22Rv1 (cell line): ENCODE results near the gene ACSM2B.
A peak's percentile ranks its signal among the peaks of the same experiment; 100 is the strongest.
"Not testable (repeated sequence)": the region's sequence is repeated elsewhere in the genome, so short reads cannot be mapped to it uniquely, and the experiment has no call there.

ENCODE experiments used
- H3K27ac ChIP-seq: fragments of 450-650 bp; 2 replicates; pipeline ENCODE4 v1.5.1; 2017
- ZFX ChIP-seq: fragments of 450-650 bp; IDR thresholded peaks from 2 replicates; pipeline ENCODE4 v1.6.1; 2017; ENCODE audit warnings: antibody characterized with exemption, borderline replicate concordance
- TF ChIP-seq, protein P1 (sequence below): fragments of 450-650 bp; IDR thresholded peaks from 2 replicates; pipeline ENCODE4 v1.5.1; 2017; ENCODE audit warnings: mild to moderate bottlenecking

The ACSM2B gene

GRCh38 chr16:20610892-20611349 is 34.8 kb upstream of the ACSM2B start:
- H3K27ac ChIP-seq = no peak overlapping the region
- TF ChIP-seq, protein P1, sequence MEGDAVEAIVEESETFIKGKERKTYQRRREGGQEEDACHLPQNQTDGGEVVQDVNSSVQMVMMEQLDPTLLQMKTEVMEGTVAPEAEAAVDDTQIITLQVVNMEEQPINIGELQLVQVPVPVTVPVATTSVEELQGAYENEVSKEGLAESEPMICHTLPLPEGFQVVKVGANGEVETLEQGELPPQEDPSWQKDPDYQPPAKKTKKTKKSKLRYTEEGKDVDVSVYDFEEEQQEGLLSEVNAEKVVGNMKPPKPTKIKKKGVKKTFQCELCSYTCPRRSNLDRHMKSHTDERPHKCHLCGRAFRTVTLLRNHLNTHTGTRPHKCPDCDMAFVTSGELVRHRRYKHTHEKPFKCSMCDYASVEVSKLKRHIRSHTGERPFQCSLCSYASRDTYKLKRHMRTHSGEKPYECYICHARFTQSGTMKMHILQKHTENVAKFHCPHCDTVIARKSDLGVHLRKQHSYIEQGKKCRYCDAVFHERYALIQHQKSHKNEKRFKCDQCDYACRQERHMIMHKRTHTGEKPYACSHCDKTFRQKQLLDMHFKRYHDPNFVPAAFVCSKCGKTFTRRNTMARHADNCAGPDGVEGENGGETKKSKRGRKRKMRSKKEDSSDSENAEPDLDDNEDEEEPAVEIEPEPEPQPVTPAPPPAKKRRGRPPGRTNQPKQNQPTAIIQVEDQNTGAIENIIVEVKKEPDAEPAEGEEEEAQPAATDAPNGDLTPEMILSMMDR = no peak
- TF ChIP-seq ZFX = no peak

- H3K27ac ChIP-seq = no peak overlapping the region
- TF ChIP-seq ZFX = no peak
- TF ChIP-seq, protein P1 = no peak
Measured at GRCh38 chr16:20610211-20610891, 34.2 kb upstream of the ACSM2B start.

- TF ChIP-seq, protein P1 = peak; percentile 37
- H3K27ac ChIP-seq = not testable (repeated sequence)
Measured at GRCh38 chr16:20602205-20602604, 26.0 kb upstream of the ACSM2B start.

DNA sequence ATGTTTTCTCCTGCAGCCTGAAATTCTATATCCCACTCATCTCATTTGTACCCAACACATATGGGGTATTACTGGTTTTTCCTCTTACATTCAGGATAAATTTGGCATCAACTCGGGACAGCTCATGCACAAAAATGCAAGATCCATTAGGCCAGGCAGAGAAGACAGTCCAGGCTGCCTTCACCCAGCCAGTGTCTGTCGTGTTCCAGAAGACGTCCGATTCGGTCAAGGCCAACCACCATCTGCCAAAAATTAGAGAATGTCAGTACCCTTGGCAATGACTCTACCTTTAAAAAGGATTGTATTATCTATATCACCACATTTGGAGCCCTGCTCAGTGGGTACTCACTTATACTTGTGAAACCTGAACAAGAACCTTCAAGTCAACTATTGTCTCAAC is 23.3 kb upstream of the ACSM2B start:
- not testable (repeated sequence) for H3K27ac ChIP-seq

DNA sequence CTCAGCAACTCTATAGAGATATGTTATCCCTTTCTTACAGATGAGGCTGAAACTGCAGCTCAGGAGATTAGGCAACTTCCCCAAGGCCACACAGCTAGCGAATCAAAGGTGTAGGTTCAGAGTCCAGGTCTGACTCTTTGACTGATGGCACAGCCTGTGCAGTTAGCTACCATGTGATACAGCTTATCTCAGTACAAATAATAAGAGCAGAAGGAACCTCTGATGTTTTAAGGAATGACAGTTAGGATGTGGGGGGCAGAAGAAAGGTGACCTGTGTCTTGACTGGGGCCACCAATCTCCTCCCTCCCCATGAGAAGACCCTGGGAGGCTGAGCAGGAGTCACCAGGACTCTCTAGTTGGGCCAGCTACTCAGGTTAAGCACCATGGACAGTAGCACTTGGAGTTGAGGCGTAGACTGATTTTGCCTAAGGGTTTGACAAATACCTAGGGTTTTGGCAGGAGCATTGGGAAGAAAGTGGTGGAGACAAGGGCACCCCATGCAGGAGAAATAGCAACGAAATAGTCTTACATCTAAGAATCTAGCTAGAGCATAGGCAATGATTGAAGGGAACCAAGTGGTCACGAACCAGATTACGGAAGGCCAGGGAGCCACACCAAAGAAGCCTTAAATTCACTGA is 22.8 kb upstream of the ACSM2B start:
- no peak overlapping the region for H3K27ac ChIP-seq
- TF ChIP-seq ZFX = no peak
- TF ChIP-seq, protein P1 = no peak

GRCh38 chr16:20595694-20596093 is 19.5 kb upstream of the ACSM2B start:
- H3K27ac ChIP-seq = not testable (repeated sequence)

DNA sequence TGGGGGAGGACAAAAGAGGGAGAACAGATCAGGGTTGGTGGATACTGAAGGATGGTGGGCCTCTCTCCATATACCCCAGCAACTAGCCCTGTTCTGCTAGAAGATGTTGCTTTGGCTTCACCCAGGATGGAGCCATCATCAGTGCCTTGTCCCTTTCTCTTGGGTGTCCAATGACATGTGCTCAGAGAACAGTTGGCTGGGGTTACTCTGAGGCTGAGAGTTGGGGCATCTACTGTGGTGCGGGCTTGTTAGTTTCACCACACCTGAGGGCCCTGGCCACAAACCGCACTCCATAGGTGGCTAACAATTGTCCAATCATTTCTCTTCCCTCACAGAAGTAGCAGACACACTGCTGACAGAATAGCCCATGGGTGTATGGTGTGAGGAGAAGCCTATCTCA is 18.9 kb upstream of the ACSM2B start:
- not testable (repeated sequence) for H3K27ac ChIP-seq

GRCh38 chr16:20592780-20593179 is 16.6 kb upstream of the ACSM2B start:
- not testable (repeated sequence) for H3K27ac ChIP-seq

- not testable (repeated sequence) for H3K27ac ChIP-seq
Measured at GRCh38 chr16:20589486-20589885, 13.3 kb upstream of the ACSM2B start.

GRCh38 chr16:20587645-20588074 is 11.5 kb upstream of the ACSM2B start:
- H3K27ac ChIP-seq = not testable (repeated sequence)

DNA sequence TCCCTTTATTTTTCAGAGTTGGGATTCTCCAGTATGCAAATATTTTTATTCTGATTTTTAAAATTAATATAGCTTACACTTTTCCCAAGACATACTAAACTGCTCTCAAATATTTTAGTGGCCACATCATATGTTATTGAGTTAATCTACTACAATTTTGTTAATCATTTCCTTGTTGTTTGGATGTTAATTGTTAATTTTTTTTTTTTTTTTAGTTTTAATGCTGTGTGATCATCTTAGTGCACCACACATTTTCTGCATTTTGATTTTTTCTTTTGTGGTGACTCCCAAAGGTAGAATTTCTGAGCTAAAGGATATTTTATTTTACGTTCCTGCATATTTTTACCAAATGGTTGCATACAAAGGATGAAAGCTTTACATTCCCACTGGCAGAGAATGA is 10.5 kb upstream of the ACSM2B start:
- H3K27ac ChIP-seq = not testable (repeated sequence)

- H3K27ac ChIP-seq = not testable (repeated sequence)
Measured at GRCh38 chr16:20586112-20586511, 9.9 kb upstream of the ACSM2B start.

GRCh38 chr16:20580487-20581259 is 4.5 kb upstream of the ACSM2B start:
- not testable (repeated sequence) for H3K27ac ChIP-seq

GRCh38 chr16:20578091-20578490 is 1.9 kb upstream of the ACSM2B start:
- H3K27ac ChIP-seq = not testable (repeated sequence)

DNA sequence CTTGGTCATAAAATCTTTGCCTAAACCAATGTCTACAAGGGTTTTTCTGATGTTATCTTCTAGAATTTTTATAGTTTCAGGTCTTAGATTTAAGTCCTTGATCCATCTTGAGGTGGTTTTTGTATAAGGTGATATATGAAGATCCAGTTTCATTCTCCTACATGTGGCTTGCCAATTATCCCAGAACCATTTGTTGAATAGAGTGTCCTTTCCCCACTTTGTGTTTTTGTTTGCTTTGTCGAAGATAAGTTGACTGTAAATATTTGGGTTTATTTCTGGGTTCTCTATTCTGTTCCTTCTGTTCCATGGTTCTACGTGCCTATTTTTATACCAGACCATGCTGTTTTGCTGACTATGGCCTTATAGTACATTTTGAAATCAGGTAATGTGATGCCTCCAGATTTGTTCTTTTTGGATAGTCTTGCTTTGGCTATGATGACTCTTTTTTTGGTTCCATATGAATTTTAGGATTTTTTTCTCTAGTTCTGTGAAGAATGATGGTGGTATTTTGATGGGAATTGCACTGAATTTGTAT is 7.0 kb downstream of the ACSM2B start:
- not testable (repeated sequence) for H3K27ac ChIP-seq
